NB4 (cell line): ENCODE measurements around the gene CLASP1.

Experiments
- DNase-seq: peaks from one replicate; pipeline ENCODE4 v3.0.0; 2010; ENCODE audit warnings: low read depth
- H3K4me3 ChIP-seq: one replicate; pipeline ENCODE4 v1.5.1; 2011; ENCODE audit warnings: mild to moderate bottlenecking, low read depth, low read length, moderate library complexity
- MYC ChIP-seq: IDR thresholded peaks from 2 replicates; pipeline ENCODE4 v1.6.1; 2011; ENCODE audit warnings: low read depth, low read length
- POLR2A ChIP-seq: IDR thresholded peaks from 2 replicates; pipeline ENCODE4 v1.6.1; 2011; ENCODE audit warnings: mild to moderate bottlenecking; ENCODE audit not compliant: insufficient read length; ENCODE audit errors: extremely low read depth
- TF ChIP-seq, protein P1 (sequence below): IDR thresholded peaks from 2 replicates; pipeline ENCODE4 v1.6.1; 2011; ENCODE audit warnings: low read depth, low read length
- TF ChIP-seq, protein P2 (sequence below): IDR thresholded peaks from one replicate; pipeline ENCODE4 v1.5.1; 2012; ENCODE audit warnings: low read depth, low read length

CLASP1 gene

DNA sequence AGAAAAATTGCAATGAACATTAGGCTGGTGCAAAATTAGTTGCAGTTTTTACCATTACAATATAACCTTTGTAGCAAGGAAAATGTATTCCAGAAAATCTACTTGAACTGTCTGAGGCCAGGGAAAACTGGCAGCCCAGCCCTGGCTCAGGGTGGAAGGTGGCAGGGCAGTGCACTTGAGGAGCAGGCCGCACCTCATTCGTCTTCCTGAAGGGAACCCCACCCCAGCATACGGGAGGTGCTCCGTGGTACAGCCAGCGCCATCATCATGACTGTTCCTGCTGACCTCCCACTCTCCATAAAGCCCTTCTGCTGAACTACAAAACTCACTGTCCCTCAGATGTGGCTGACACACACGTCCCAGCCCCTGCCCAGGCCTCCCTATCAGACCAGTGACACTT, 298.4 kb downstream of the CLASP1 start:
- H3K4me3 ChIP-seq = no peak overlapping the region
- DNase-seq = no peak
- no peak for TF ChIP-seq MYC

DNA sequence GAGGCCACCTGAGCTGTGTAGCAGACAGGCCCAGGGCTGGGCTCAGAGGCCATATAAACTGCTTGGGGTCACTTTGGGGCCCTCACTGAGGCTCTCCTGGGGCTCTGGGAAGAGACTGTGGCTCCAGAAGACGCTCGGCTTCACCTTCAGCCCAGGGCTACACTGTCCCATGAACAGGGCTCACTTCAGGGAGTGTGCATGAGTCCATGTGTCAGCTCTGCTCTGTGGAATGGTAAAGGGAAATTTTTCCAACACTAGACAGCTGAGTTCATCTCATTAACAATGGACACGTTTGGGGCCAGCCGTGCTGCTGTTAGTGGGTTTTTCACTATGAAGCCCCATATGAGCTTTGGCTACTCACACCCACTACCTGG, 298.9 kb downstream of the CLASP1 start:
- no peak overlapping the region for H3K4me3 ChIP-seq
- no peak for DNase-seq
- TF ChIP-seq, protein P1, sequence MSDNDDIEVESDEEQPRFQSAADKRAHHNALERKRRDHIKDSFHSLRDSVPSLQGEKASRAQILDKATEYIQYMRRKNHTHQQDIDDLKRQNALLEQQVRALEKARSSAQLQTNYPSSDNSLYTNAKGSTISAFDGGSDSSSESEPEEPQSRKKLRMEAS = no peak
- no peak for TF ChIP-seq POLR2A
- TF ChIP-seq, protein P2, sequence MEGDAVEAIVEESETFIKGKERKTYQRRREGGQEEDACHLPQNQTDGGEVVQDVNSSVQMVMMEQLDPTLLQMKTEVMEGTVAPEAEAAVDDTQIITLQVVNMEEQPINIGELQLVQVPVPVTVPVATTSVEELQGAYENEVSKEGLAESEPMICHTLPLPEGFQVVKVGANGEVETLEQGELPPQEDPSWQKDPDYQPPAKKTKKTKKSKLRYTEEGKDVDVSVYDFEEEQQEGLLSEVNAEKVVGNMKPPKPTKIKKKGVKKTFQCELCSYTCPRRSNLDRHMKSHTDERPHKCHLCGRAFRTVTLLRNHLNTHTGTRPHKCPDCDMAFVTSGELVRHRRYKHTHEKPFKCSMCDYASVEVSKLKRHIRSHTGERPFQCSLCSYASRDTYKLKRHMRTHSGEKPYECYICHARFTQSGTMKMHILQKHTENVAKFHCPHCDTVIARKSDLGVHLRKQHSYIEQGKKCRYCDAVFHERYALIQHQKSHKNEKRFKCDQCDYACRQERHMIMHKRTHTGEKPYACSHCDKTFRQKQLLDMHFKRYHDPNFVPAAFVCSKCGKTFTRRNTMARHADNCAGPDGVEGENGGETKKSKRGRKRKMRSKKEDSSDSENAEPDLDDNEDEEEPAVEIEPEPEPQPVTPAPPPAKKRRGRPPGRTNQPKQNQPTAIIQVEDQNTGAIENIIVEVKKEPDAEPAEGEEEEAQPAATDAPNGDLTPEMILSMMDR = no peak
- no peak for TF ChIP-seq MYC

DNA sequence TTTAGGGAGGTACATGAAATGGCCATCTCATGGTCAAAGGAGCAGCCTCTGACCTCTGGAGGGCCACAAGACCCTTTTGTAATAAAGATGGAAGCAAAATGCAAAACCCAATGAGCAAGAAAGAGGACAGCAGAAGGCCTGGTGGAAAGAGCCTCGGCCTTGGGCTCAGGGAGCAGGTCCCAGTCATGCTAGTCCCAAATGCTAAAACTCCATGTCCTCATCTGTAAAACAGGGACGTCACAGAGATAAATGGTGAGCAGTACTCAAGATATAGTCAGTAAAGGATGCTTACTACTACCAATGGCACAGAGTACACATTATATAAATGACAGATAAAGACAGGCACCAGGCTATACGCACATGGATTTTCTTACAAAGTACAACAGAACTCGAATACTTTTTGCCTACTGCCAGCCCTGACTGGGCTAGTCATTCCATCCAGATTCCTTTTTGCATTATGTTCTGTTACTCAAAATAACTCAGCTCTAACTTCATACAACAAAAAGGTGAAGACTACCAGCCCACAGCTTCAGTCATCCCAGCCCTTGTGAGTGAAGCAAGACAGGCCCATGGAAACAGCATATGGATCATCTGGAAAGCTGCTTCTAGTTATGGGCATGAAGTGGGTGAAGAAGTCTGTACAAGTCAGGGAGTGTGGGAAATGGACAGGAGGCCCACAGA, 299.4 kb downstream of the CLASP1 start:
- TF ChIP-seq, protein P1 = no peak
- TF ChIP-seq, protein P2 = no peak
- TF ChIP-seq POLR2A (no peak), MYC (no peak)
- no peak for DNase-seq
- no peak overlapping the region for H3K4me3 ChIP-seq

DNA sequence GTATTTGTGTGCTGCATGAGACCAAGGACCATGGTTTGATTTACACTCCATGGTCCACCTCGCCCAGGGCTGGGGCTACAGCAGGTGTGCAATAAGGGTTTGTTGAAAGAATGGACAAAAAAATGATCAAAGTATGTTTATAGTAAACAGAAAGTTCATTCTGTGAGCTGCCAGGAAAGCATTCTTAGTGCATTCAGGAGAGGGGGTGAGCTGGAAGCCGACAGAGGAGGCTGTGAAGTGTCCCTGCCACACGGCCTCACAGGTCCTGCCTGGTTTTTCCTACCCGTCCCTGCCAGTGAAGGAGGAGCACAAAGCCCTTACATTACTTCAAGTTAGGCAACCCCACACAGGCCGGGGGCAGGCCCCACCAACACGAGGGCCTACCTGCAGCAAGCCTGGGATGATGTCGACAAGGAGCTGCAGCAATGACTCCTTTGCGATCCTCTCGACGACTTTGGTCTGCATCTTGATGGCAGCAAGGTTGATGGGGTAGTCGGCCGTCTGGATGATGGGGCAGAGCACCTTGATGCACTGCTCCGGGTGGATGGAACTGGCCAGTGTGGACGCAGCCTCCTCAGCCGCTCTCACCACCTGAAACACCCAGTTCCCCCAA, 301.0 kb downstream of the CLASP1 start:
- H3K4me3 ChIP-seq = no peak overlapping the region
- DNase-seq = no peak
- TF ChIP-seq MYC = no peak
- TF ChIP-seq, protein P1 = no peak
- TF ChIP-seq, protein P2 = no peak
- no peak for TF ChIP-seq POLR2A

DNA sequence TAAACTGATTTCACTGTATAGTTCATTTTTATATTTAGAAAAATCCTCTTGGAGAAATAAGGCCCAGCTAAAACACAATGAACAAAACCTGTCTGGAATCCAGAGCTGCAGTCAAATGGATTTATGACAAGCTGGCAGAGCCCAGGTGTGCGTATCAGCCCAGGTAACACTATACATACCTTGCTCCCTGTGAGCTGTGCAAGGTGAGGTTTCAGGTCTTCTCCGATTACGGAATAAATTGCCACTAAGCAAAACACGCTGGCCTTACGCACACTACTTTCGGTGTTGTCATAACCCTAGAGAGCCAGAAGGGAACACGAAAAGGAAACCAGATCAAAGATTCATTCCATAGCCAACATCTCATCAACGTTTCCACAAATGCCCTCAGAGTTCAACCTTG, 302.4 kb downstream of the CLASP1 start:
- H3K4me3 ChIP-seq = no peak overlapping the region
- TF ChIP-seq, protein P1 = no peak
- TF ChIP-seq, protein P2 = no peak
- TF ChIP-seq POLR2A = no peak
- TF ChIP-seq MYC = no peak
- no peak for DNase-seq

DNA sequence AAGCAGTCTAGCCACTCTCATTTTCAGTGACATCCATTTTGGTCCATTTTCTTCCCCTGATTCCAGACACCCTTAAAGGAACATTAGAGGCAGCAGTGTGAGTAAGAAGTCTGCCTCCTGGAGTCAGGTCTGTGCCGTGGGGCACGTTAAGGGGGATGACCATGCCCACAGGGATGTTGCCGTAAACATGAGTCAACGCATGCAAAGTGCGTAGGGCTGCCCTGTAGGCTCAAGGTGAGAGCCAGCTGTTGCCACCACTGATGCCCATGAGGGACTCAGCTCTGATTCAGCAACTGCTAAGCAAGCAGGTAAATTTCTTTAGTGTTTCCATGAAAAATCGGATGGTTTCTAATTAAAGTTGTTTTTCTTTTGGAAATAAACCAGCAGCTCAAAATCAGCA, 302.9 kb downstream of the CLASP1 start:
- no peak for DNase-seq
- H3K4me3 ChIP-seq = no peak overlapping the region
- TF ChIP-seq, protein P2 = no peak
- TF ChIP-seq, protein P1 = no peak
- TF ChIP-seq MYC = no peak
- TF ChIP-seq POLR2A = no peak
